GM21576 (cell line): ENCODE data around the gene SORCS2.

Experiments
- ATAC-seq: cut with Tn5 transposase; IDR thresholded peaks from one replicate; pipeline ENCODE4 v1.9.1; 2021; ENCODE audit warnings: mild to moderate bottlenecking, moderate library complexity; ENCODE audit not compliant: unreplicated experiment

Gene SORCS2

GRCh38 chr4:7384929-7385890, 192.9 kb downstream of the SORCS2 start:
- no peak for ATAC-seq

DNA sequence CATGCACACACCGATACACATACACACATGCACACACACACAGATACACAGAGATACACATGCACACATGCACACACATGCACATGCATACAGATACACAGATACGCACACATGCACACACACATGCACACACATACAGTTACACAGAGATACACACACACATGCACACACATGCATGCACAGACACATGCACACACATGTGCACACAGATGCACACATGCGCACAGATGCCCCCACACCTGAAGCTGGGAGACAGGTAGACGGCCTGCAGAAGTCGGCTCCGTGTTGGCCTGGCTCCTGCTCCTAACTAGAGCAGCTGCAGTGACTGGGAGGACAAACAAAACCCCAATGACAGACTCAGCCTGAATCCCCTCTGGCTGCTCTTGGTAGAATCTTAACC, 195.6 kb downstream of the SORCS2 start:
- ATAC-seq, result no peak

- ATAC-seq, result no peak
These were observed 196.3 kb downstream of the SORCS2 start for GRCh38 chr4:7388627-7389026.

- no peak for ATAC-seq
These were observed 196.9 kb downstream of the SORCS2 start for GRCh38 chr4:7389101-7389701.

DNA sequence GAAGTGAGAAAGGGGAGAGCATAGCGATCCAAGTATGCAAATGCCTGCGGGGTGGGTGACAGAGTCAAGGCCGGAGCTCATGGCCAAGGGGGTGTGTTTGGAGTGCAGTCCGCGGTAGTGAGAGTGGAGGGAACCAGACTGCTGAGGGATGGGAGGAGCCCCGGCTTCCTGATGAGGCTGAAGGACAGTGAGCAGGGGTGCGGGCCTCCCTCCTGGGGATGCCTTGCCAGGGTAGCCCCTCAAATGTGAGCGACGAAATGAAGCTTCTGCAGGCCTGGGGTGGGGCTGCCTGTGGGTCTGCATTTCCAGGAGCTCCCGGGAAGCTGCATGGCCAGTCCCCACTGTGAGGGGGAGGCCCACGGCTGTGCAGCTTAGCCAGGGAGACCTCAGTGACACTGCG, 197.4 kb downstream of the SORCS2 start:
- no peak for ATAC-seq

DNA sequence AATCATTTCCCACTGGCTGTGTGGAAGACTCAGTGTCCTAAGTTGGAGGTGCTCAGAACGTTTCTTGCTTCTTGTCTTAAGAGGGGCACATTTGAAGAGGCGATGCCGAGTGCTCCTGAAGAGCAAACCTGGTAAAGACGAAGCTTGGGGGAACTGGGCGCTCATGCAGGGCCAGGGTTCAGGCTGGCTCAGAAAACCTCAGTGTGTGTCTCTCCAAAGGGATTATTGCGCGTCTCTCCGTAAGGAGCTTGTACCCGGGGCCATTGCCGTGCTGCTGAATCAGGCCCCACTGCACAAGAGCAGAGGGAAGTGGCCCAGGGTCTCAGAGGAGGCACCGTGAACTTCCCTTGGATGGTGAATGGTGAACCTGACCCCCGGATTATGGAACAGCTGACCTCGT, 198.0 kb downstream of the SORCS2 start:
- no peak for ATAC-seq

DNA sequence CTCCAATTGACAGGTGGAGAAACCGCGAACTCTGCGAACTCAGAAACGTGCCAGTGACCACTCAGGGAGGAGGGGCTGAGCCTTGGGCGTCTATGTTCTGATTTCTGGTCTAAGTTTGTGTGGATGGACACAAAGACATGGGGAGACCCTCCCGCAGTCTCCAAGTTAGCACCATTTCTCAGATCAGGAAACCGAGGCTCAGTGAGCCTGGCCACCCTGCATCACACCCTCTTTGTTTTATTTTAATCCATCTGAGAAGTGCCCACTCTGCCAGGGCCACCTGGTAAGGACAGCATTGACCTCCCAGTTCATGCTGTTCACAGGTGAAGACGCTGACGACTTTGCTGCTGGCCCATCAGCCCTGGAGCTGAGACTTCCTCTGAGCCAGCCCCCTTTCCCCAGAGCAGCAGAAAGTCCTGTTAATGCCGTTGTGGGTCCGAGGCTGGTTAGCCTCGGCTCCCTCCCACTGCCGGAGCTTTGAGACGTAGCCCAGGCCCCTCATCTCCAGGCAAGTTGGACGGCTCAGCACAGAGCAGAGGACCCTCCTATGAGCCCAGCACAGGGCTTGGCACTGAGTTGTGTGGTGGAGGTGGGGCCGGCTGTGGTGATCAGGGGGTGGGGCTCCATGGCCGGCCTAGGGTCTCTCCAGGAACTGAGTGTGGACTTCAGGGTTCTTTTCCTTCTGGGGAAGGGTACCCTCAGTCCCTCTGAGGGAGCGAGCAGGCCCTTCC, 198.7 kb downstream of the SORCS2 start:
- no peak for ATAC-seq

DNA sequence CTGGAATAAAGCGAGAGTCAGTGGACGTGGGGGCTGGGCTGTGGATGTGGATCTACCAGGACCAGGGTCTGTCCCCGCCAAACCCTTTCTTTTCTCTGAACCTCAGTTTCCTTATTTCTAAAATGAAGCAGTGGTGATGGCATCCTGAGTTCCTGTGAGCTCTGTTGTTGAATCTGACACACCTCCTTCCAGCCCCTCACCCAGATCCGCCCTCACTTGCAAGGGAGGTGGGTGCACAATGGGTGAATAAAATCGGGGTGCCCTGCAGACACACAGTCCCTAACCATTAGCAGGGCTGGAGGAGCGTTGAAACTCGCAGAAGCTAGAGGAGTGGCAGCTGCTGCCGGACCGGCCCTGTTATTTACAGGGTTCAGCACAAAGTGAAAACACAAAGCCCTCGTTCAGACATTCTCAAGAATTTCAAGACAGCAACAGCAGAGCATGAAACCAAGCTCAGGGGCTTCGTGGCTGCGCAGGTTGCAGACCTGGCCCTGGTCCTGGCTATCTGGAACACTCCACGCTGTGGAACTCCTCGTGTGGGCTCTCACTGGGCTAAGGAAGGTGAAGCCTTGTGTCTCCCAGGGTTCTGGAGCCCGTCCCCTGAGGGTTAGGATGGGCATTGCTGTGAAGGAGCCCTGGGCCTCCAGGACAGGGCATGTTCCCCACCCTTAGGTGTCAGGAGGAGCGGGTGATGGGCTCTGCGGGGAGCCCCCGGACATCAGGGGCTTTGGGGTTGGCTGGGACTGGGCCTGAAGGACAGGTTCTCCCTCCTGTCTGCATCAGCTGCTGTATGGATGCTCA, 199.5 kb downstream of the SORCS2 start:
- ATAC-seq, result no peak

- ATAC-seq, result no peak
These were observed 200.4 kb downstream of the SORCS2 start for GRCh38 chr4:7392438-7393421.

DNA sequence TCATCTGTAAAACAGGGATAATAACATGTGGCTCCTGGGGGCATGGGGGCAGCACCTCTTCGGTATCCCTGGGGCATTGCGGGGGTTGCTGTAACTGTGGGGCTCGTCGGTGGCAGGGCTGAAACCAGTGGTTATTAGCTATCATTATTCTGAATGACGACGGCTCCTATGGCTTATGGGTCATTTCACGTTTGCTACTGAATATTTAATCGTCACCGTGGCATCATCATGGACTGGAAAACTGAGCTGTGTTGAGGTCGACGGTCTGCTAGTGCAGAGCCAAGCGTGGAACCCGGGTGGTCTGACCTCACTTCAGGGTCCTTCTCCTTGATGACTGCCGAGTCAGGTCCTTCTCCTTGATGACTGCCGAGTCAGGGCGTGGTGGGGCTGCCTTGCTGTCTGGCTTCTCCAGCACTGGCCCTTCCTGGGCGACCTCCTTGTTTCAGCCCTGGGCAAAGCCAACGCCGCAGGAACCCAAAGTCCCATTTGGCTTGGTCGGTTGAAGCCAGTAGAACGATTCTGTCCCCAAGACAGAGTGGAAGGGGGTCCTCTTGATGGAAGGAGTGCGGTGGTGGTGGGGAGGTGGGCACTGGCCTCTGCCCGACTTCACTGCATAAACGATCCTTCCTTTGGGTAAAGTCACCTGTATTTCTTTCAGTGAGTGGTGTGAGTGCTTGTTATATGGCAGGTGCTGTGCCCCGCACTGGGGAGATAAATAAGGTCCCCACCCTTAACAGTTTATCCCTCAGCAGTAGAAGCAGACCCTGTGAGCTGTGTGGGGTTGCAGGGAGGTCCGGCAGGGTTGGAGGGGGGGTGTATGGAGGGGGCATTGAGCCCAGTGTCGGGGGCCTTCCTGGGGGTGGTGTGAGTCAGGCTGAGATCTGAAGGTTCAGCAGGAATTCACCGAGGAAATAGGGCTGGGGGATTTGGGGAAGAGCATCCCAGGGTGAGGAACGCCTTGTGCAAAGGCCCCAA, 201.6 kb downstream of the SORCS2 start:
- ATAC-seq, result no peak

DNA sequence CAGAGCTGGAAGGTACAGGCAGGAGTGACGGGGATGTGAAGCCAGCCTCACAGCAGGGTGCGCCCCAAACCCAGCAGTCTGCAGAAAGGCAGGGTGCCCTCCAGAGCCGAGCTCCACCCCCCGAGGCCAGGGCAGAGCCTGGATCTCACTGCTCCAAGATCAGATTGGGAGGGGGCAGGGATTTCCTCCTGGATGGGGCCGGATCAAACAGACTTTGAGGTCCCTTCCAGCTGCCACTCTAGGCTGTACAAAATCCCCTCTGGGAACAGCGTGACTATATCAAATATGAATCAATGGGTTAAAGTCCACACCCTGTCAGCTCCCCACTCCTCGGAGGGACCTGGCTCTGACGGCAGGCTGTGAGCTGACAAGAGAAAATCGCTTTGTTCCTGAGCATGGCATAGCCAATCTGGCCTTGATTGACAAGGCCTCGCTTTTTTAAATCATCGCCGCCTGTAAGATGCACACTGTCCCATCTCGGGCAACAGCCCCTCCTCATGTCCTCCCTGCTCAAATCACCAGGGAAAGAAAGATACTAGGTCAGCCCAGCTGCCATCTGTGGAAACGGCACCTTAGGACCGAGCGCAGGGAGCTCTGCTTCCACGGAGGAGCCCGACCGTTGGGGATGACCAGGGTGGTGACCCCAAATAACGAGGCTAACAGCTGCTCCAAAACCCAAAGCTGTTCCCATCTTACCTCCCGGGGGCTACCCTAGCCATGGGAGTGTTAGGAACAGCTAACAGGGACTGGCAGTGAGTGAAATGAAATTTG, 202.5 kb downstream of the SORCS2 start:
- no peak for ATAC-seq

- ATAC-seq, result no peak
These were observed 203.3 kb downstream of the SORCS2 start for GRCh38 chr4:7395645-7396044.

GRCh38 chr4:7396186-7396910, 204.0 kb downstream of the SORCS2 start:
- ATAC-seq, result no peak

- ATAC-seq, result no peak
These were observed 205.1 kb downstream of the SORCS2 start for GRCh38 chr4:7397206-7398103.

DNA sequence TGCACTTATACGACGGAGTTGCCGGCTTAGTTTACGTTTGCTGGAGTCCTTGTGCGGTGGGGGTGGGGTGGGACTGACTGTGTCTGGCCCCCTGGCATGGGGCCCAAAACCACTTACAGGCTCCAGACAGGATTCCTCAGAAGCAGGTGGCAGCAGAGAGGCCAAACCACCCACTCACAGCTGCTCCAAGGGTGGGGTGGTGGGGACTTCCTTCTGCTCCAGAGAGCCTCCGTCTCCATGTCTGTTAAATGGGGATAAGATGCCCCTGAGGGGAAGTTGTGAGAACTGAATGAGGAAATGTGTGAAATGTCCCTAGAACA, 205.7 kb downstream of the SORCS2 start:
- ATAC-seq, result no peak

DNA sequence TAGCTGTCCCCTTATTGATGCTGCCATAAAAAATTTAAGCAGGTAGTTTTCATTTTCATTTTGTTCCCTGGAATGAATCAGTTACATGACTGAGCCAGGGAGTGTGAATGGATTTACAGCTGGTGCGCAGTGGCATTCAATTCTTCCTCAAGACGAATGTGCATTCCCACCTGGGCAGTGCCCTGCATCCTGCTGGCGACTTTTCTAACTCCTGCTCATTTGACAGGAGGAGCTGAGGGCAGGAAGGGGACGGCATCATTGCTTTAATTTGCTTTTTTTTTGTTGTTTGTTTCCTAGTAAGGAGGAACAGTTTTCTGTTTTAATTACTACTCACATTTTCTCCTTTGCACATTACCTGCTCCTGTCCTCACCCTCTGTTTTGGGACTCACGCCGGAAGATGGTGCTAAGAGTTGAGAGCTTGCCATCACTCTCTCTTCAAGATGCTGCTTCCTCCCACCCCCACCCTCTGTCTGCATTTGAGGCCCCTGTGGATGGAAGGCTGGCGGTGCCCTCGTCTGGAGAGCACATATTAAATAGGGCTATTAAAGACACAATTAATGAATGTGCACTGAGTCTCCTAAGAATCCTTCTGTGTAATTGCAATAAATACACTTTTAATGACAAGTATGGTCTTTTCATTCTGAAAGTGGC, 206.6 kb downstream of the SORCS2 start:
- no peak for ATAC-seq
